ENCODE measurements around the gene ZFY.

ZFY gene

DNA sequence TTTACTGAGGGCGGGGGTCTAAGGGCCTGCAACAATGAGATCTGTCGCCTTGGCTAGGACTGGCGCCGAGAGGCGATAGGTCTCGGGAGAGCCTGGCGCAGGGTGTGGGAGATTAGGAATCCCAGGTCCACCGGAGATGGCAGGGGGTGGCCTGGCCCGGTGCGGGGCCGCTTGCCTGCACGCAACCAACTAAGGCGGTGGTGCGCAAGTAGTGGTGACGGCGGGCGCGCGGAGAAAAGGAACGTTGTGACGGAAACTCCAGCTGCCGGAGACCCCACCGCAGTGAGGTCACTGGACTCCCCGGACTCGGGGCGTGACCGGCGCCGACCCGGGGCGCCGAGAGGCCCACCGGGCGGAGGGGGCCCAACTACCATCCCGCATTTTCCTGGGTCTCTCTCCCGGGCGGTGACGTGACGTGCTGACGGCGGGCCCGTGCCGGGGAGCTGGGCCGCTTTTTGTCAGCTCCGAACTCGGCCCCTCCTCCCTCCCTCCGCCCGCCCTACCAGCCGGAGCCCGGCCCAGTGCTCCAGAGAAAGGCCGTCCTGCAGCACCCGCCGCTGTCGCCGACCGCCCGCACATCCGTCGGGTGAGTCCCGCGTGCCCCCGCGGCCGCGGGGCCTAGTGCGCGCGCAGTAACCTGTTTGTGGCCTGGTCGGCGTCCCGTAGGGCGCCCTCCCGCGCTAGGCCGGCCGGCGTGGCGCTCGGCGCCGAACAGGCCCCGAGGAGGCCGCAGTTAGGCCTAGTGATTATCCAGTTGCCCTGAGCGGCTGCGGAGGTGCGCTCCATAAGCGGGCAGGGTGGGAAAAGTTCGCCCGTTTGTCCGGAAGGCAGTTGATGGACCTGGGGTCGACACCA is at the start of gene ZFY:
Gene ZFY, plus strand, starts transcription at position 521 of the 855 bp plus-strand sequence. CDS start 18,556 bp downstream, outside the sequence.
- peak in 1 of 2 donors; percentile 43 for DNase-seq (ENCODE audit: low read depth in 2 of 2)

DNA sequence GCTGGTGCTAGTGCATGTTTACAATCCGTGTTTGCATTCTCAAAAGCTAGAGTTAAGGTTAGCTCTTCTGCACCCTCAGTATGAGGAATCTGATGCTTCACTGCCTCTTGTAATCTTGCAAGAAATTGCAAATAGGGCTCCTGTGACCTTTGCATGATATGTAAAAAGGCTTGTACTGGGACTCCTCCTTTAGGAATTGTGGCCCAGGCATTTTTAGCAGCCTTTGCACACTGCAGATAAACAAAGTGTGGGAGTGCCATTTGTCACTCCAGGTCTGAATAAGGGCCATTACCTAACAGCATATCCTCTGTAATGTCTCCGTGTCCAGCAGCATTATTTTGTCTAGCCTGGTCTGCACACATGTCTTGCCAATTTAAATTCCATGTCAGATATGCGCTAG is 49.3 kb upstream of the ZFY start:
- no peak for DNase-seq (ENCODE audit: low read depth in 2 of 2)

DNA sequence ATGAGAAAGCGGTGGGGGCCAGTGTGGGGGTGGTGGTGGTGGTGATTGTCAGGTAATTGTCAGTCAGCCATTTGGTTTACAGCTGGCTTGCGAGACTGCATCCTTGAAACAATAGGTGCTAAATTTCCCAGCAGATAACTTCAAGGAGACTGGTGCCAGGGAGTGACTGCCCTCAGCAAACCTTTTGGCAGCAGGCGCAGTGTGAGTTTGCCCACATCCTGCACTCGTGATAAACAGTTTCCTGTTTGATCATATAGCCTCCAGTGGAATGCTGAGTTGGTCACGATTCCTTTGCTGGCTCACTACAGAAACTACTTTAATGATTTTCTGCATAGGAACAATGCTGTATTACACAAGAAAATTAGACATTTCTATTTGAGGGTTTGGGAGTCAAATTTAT is 47.8 kb upstream of the ZFY start:
- DNase-seq (ENCODE audit: low read depth in 2 of 2) = no peak

DNA sequence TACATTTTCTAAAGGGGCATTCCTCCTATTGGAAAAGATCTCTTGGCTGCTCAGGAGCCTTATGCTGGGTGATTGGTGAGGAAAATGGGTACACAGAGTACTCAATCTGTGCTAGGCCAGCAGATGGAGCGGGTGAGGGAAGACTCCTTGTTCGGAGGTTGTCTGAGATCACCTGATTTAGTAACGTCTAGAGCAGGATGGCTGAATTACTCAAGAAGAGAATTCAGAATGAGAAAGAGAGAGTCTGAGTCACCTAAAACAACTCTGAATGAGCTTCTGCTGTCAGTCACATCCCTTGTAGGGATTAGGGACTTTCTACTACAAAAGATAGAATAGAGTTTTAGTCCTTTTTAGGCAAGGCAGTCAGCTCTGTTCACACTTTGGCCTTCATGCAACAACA is 47.2 kb upstream of the ZFY start:
- DNase-seq (ENCODE audit: low read depth in 2 of 2) = no peak

DNA sequence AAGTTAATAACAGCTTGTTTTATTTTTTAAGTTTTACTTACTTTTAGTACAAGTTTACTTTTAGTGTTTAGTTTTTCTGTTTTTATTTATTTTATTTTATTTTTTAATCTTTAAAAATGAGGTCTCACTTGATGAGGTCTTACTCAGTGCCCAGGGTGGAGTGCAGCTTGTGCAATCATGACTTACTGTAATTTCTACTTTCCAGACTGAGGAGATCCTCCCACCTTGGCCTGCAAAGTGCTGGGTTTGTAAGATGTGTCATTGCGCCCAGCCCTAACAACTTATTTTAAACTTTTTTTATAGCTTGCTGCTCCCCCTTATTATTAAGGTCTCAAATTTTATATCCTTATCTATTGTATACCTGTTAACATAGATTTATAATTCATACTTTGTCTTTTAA is 41.7 kb upstream of the ZFY start:
- DNase-seq (ENCODE audit: low read depth in 2 of 2) = no peak

DNA sequence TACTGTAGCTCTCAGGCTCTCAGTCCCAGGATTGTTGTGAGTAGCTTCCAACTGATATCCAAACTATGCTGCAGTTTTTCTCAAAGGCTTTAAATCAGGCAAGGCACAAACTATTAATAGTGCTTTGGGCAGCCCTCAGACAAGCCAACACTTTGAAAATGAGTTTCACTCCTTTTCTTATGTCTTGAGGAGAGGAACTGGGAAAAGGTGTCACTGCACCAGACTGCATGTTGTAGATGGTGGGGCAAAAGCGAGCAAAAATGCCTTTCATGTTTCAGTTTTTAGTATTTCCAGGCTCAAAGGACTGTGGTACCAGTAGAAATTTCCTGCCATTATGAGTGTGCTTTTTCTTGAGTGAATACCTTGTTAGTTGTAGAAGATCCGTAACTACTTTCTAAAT is 39.1 kb upstream of the ZFY start:
- no peak for DNase-seq (ENCODE audit: low read depth in 2 of 2)

DNA sequence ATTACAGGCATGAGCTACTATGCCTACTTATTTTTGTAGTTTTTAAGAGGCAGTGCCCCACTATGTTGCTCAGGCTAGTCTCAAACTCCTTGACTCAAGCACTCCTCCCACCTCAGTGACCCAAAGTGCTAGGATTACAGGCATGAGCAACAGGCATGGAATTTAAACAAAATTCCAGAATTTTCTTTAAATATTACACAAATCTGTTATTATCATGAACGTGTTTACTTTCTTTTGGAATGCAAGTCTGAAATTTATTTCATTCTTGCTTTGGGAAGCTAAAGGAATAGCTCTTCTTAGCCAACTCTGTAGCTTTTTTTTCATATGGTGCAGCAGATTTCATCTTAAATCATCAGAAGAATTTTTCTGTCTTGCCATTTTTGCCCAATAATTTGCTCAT is 27.8 kb upstream of the ZFY start:
- DNase-seq (ENCODE audit: low read depth in 2 of 2) = no peak

DNA sequence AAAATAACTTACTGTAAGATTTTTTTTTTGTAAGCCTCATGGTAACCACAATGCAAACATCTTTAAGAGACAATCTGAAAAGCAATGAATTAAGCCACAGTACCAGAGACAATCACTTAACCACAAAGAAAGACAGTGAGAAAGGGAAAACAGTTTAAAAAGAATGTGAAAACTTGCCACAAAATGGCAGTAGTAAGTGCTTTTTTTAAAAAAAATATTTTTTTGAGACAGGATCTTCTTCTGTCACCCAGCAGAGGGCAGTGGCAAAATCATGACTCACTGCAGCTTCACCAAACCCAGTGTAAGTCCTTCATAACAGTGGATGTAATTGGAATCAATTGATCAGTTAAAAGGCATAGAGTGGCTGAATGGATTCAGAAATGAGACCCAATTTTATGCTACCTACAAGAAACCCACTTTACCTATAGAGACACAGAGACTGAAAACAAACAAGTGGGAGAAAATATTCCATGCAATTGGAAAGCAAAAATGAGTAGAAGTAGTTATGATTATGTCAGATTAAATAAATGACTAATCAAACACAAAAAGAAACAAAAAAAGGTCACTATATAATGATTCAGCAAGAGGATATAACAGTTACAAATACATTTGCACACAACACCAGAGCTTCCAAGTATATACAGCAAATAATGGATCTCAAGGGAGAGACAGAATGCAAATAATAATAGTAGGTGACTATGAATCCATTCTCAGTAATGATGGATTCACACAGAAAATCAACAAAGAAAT is 21.9 kb upstream of the ZFY start:
- DNase-seq (ENCODE audit: low read depth in 2 of 2) = peak in 1 of 2 donors; percentile 12

DNA sequence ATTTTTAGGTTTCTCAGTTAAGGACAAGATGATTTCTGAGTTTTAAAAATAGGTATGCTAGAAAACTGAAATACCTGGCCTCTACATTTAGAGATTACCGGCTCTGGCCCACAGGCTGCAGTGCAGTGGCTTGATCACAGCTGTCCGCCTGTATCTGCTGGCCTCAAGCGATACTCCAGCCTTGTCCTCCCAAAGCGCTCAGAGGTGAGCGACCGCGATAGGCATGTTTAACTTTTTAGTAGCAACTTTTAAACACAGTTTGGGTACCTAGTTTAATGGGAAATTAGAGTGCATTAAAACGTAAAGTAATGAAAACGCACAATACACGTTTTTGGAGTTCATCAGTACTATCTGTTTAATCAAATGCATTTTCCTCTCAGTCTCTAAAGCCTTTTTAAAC is 1.1 kb upstream of the ZFY start:
- DNase-seq (ENCODE audit: low read depth in 2 of 2) = no peak

DNA sequence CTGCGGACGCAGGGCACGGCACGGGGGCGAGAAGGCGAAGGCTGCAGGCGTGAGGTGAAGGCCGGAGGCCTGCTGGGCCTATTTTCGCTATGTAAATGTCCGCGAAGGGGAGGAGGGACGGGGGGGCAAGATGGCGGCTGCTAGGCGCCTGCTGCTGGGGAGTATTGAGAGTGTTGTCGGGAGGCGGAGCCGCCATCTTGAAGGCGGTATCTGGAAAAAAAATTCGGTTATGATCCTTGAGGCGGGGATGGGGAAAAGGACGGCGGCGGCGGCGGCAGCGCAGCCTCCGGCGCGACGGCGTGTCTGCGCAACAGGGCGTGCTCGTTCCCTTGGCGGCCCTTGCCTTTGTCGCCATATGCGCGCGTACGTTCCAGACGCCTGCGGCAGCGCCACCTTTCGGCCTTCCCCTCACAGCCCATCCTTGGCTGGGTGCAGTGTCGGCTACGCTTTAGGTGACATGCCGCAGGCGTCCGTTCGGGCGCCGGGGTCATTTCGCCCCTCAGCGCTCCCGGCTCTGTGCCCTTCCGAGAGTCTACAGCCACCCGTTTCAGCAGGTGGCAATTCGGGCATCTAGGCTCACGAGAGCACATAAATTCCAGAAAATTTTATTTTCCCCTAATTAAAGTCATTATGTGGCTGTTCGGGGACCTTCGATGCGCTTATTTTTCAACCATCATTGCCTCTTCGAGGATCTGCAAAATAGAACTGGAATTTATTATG is 695 bp downstream of the ZFY start:
- DNase-seq (ENCODE audit: low read depth in 2 of 2) = peak in 1 of 2 donors; percentile 71

DNA sequence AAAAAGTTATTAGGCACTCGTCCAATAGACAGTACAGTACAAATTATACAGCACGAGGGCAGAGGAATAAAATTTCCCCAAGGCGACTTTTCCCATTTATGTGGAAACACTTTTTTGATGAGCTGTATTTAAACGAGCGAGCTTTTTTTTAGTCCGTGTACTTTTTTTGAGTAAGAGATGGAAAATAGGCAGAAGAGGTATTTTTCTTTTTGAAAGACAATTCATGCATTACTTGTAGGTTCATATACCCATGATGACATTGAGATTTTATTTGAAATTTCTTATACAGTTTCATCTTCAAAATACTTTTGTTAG is 1.2 kb downstream of the ZFY start:
- DNase-seq (ENCODE audit: low read depth in 2 of 2) = no peak

DNA sequence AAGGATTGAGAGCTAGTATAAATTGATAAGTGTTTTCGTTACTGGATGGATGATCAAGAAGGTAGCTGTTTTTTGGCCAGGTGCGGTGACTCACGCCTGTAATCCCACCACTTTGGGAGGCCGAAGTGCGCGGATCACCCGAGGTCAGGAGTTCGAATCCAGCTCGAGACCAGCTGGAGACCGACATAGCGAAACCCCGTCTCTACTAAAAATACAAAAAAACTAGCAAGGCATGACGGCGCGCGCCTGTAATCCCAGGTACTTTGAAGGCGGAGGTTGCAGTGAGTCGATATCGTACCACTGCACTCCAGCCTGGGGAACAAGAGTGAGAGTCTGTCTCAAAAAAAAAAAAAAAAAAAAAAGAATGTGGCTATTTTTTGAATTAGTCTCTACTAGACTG is 2.0 kb downstream of the ZFY start:
- DNase-seq (ENCODE audit: low read depth in 2 of 2) = no peak

DNA sequence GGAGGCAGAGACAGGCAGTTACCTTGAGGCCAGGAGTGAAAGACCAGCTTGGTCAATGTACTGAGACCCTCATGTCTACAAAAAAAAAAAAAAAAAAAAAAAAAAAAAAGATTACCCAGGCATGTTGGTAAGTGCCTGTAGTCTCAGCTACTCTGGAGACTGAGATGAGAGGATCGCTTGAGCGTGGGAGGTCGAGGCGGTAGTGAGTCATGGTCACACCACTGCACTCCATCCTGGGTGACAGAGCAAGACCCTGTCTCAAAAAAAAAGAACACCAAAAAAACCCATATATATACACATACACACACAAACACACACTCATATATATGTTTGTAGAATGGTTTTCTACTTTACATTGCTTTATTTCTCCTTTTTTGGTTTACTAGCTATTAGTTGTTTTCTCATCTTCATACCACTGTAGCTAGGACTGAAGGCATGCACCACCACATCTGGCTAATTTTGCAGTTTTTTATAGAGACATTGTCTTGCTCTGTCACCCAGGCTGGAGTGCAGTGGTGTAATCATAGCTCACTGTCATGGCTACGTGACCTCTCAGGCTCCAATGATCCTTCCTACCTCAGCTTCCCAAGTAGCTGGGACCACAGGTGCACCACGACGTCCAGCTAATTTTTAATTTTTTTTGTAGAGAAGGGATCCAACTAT is 14.5 kb downstream of the ZFY start:
- DNase-seq (ENCODE audit: low read depth in 2 of 2) = no peak

DNA sequence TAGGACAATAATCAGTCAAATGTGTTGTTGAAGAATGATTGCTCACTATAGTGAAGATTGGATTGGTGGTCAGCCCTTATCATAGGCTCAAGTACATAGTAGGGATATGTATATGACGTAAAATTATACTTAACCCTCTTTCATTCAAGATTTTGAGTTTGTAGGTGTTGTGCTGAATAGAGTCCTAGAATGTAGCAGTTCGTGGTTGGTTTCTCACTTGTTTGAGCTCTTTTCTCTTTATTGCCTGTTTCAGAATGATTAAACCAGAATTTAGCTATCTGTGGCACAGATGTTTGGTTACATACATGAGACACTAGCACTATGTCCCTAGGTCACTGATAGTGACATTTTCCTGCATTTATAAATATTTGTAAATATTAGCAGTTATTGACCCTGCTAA is 15.5 kb downstream of the ZFY start:
- DNase-seq (ENCODE audit: low read depth in 2 of 2) = no peak

DNA sequence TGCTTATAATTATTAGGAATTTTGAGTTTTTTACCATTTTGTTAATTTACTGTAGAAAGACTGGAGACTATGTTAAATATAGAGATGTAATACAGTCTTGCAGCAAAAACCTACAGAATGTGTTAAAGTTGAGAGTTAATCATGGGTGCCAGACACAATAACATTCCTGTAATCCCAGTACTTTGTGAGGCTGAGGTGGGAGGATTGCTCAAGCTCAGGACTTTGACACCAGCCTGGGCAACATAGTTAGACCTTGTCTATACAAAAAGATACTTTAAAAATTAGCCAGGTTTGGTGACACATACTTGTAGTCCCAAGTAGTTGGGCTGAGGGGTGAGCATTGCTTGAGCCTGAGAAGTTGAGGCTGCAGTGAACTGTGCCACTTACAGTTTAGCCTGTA is 17.7 kb downstream of the ZFY start:
- DNase-seq (ENCODE audit: low read depth in 2 of 2) = no peak

DNA sequence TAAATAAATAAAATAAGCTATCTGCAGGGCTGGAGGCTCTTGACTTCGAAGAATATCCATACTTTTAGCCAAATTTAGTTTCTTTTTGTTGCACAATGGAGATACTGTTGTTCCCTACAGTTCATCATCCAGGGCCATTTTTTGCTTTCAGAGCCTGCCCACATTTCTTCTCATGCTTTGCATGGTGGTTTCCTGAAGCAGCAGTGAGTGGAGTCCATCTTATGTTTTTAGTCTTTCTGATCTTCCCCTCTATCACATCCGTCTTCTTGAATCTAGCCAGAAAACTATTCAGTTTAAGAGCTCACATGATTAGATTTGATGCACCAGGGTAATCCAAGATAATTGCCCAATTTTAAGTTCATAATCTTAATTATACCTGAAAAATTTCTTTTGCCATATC is 19.6 kb downstream of the ZFY start:
- DNase-seq (ENCODE audit: low read depth in 2 of 2) = no peak

DNA sequence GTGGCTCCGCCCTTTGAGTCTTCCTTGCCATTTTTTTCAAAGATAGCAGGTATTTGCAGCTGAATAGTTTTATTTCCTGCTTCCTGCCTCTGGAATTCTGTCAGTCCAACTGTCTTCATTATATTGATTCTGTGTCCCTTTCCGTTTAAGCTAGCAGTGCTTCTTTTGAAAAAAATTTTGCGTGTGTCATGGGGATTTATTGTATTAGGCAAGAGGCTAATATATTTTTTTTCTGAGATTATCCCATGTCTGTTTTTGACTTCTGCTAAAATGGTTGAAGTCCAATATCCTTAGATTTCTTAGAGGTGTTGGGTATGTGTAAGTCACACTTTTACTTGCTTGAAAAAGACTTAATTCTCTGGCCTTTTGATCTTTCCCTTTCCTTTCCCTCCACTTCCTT is 20.4 kb downstream of the ZFY start:
- DNase-seq (ENCODE audit: low read depth in 2 of 2) = no peak

DNA sequence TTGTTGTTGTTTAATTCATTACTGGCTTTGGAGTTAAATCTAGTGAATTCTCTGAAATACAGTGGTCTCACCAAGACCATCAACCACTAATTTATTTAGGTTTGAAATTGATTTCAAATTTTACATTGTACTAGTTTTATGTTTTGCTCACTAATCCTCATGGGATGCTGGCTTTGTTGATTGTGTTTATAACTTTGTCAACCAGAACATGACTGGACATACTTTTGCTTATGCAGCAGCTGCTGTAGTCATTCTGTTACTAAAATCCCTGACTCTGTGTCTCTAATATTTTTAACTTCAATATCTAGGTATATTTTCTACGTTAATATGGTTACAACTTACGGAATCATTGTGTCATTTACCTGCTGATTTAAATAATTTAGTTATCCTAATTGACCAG is 26.9 kb downstream of the ZFY start:
- DNase-seq (ENCODE audit: low read depth in 2 of 2) = no peak

DNA sequence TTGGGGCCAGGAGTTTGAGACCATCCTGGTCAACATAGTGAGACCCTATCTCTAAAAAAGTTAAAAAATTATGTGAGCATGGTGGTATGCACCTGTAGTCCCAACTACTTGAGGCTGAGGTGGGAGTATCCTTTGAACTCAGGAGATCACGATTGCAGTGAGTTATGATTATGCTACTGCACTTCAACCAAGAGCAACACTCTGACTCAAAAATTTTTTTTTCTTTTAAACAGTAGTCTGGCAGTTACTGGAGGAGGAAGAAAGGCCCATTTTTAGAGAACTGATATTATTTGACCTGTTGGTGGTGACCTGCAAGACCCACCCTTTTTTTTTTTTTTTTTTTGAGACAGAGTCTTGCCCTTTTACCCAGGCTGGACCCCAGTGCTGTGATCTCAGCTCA is 29.6 kb downstream of the ZFY start:
- DNase-seq (ENCODE audit: low read depth in 2 of 2) = no peak

DNA sequence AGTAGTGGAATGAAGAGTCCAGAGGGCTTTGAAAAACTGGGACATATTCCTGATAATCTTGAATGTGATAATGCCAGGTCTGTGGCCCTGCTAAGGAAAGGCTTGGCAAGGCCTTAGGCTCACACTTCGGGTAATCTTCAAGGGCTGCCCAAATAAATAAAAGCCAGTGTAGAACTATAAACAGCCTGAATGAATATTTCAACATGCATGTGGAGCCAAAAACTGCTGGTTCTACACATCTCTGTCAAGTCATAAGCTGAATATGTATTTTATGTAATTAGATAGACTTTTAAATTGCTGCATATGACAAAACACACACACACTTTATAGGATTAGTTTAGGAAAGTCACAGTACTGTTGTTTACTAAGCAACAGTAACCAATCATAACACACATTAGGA is 30.4 kb downstream of the ZFY start:
- DNase-seq (ENCODE audit: low read depth in 2 of 2) = no peak

DNA sequence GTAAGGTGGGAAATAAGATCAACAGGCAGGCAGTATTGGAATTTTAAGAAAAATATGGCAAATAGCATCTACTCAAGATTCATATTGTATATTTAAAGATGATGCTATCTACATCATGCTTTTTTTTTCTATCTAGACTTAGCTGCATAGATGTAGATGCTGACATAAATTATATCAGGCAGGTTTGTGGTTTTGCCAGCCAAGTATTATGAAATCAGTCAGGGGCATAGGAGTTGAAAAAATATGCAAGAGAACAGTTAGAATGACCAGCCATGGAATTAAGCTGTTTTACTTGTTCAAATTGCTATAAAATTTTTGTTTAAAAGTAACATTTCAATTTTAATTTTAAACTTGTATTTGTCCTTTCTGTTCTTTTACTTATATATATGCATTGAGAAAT is 34.4 kb downstream of the ZFY start:
- DNase-seq (ENCODE audit: low read depth in 2 of 2) = no peak

DNA sequence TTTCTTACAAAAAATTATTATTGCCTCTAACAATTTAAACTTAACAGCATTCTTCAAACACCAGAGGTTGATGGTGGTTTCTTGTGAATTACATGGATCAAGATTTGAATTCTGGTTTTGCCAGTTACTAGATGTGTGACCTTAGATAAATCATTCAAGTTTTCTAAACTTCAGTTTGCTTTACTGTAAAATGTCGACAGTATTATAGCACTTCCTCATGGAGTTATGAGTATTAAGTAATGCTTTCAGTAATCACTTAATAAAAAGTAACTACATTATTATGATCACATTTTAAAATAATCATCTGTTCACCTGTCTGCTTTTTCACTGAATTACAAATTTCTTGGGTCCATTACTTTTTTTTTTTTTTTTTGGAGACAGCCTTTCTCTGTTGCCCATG is 37.5 kb downstream of the ZFY start:
- DNase-seq (ENCODE audit: low read depth in 2 of 2) = no peak
